Gastroesophageal sphincter (tissue), 4 donors: ENCODE results near the gene KRT32. TPM values are rescaled to one million over a fixed set of nuclear protein-coding genes. Genes with fewer than 3 reads are reported as not detected.

Experiments
- ATAC-seq: fragments of 150-250 bp; one replicate; pipeline ENCODE4 v1.9.1; 2016; ENCODE audit warnings: mild to moderate bottlenecking, moderate library complexity
- H3K27ac ChIP-seq, 4 donors: fragments of 200-600 bp; sonication (generic) in 3 of 4; 1 replicate in 3 of 4; 2 replicates in 1 of 4; pipeline ENCODE4 v1.5.1; 2016 to 2019
- H3K27me3 ChIP-seq: fragments of 200-600 bp; sonication (generic); one replicate; pipeline ENCODE4 v1.5.1; 2019
- H3K36me3 ChIP-seq, 2 donors: fragments of 200-600 bp; sonication (generic); one replicate each; pipeline ENCODE4 v1.5.1; 2019; ENCODE audit warnings: control low read depth in 1 of 2
- H3K4me1 ChIP-seq, 3 donors: fragments of 200-600 bp; sonication (generic); 1 replicate in 2 of 3; 2 replicates in 1 of 3; pipeline ENCODE4 v1.5.1; 2016 to 2019; ENCODE audit warnings: control low read depth in 2 of 3
- H3K4me3 ChIP-seq, 2 donors: fragments of 200-600 bp; sonication (generic); one replicate each; pipeline ENCODE4 v1.5.1; 2019; ENCODE audit warnings: mild to moderate bottlenecking in 1 of 2, moderate library complexity in 1 of 2
- H3K9me3 ChIP-seq, 3 donors: fragments of 200-600 bp; sonication (generic); one replicate each; pipeline ENCODE4 v1.5.1; 2017 to 2019; ENCODE audit warnings: control low read depth in 2 of 3
- EP300 ChIP-seq: sonication (generic); formaldehyde crosslinking; IDR thresholded peaks from one replicate; pipeline ENCODE4 v1.6.1; 2017; ENCODE audit warnings: antibody characterized with exemption, mild to moderate bottlenecking
- POLR2A ChIP-seq, 2 donors: fragments of 450-650 bp; IDR thresholded peaks; one replicate each; pipeline ENCODE4 v1.6.1; 2017; ENCODE audit warnings: antibody characterized with exemption in 2 of 2, mild to moderate bottlenecking in 2 of 2, moderate library complexity in 1 of 2
- POLR2AphosphoS5 ChIP-seq: sonication (generic); formaldehyde crosslinking; IDR thresholded peaks from one replicate; pipeline ENCODE4 v1.6.1; 2017; ENCODE audit warnings: antibody characterized with exemption
- WGBS, 2 donors: methylation state at CpG; one replicate each; pipeline ENCODE4 v1.1.5; 2018; ENCODE audit warnings: low coverage in 1 of 2; 5-methylcytosine and 5-hydroxymethylcytosine counted together
- total RNA-seq, 4 donors: library from RNA; depleted of rRNA; stranded (reverse); fragments of >200 nt; gene quantifications; one replicate each; pipeline ENCODE4 v1.1.0, GENCODE V29; 2016
- TF ChIP-seq, protein P1 (sequence below), 4 experiments: fragments of 200-600 bp in 2 of 4; fragments of 450-650 bp in 2 of 4; sonication (generic) in 1 of 4; IDR thresholded peaks; one replicate each; pipeline ENCODE4 v1.5.1; 2017 to 2019; ENCODE audit warnings: antibody characterized with exemption in 4 of 4, mild to moderate bottlenecking in 2 of 4, moderate library complexity in 2 of 4

The KRT32 gene
- total RNA-seq, 4 donors from 2014 or later = 0.13 TPM; not detected in 3

DNA sequence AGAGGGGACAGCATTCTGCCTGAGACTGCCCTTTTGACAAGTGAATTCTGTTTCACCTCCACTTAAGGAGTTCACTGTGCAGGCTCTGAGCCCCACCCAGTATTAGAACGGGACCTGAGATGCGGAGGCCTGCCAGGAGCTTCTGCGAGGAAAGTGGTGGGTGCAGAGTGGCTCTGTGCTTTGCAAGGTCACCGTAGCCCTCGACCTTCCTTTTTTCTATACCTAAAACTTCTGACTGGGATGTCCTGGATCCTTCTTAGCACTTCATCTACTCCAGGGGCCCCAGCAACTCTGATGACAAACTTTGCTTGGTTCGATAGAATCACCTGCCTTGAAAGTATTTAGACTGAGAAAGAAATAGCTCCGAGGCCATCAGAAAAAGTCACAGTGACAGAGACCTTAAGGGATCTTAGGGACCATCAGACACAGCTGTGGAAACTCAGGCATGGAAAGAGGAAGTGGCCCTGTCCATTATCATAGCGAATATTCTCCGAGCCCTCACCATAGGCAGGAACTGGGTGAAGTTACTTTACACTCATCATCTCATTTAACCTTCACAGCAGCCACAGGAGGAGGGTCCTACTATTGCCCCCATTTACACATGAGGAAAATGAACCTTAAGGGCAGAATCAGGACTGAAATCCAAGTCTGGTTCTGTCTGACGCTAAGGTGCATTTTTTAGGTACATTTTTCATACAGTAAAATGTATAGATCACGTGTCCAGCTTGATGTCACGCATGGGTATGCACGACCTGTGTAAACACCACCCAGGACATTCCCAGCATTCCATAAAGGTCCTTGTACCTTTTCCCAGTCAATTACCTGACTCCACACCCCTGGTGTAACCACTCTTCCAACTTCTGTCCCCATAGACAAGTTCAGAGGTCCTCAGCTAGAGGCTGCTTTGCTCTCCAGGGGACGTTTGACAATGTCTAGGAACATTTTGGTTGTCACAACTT, 38.9 kb upstream of the KRT32 start:
- no peaks in the 10 kb centered on the region for H3K27me3 ChIP-seq
- H3K4me3 ChIP-seq = no peak overlapping the region
- no peak overlapping the region for H3K27ac ChIP-seq
- TF ChIP-seq POLR2A (IDR thresholded peaks at IDR 0.05) (no peak), EP300 (no peak), POLR2AphosphoS5 (no peak)
- TF ChIP-seq, protein P1, sequence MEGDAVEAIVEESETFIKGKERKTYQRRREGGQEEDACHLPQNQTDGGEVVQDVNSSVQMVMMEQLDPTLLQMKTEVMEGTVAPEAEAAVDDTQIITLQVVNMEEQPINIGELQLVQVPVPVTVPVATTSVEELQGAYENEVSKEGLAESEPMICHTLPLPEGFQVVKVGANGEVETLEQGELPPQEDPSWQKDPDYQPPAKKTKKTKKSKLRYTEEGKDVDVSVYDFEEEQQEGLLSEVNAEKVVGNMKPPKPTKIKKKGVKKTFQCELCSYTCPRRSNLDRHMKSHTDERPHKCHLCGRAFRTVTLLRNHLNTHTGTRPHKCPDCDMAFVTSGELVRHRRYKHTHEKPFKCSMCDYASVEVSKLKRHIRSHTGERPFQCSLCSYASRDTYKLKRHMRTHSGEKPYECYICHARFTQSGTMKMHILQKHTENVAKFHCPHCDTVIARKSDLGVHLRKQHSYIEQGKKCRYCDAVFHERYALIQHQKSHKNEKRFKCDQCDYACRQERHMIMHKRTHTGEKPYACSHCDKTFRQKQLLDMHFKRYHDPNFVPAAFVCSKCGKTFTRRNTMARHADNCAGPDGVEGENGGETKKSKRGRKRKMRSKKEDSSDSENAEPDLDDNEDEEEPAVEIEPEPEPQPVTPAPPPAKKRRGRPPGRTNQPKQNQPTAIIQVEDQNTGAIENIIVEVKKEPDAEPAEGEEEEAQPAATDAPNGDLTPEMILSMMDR (IDR thresholded peaks at IDR 0.05) = no peak
- WGBS, 2 donors = 97% methylated on average over 5 to 6 of the region's 14 CpGs
- peaks cover 0 to 8% (median 0%) of the 10 kb centered on the region in 3 donors for H3K4me1 ChIP-seq
- H3K9me3 ChIP-seq = no peaks in the 10 kb centered on the region
- no peaks in the 10 kb centered on the region for H3K36me3 ChIP-seq
- ATAC-seq = no peak

DNA sequence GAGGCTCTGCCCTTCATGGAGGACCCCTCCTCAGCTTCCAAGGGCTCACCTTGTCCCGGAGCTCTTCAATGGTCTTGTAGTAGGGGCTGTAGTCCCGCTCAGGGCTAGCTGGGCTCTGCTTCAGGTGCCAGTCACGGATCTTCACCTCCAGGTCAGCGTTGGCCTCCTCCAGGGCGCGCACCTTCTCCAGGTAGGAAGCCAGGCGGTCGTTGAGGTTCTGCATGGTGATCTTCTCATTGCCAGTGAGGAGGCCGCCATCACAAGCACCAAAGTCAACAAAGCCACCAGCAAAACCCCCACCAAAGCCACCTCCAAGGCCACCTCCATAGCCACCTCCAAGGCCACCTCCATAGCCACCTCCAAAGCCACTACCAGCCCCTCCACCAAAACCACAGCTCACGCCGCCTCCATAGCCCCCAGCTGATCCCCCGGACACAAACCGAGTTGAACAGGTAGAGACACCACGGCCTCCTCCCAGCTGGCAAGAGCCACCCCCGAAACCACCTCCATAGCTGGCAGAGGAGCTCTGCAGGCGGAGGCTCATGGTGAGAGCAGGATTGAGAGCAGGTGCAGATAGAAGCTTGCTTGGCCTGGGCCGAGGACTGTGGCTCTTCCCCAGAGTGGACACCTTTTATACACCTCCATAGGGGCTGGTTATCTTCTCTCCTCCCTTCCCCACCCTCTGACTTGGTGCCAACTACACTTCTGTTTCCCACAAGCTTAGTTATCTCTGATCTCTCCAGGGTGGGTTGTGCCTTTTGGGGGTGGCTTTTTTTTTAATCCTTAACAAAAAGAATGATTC, 38.0 kb upstream of the KRT32 start, which contains the start of gene KRT13:
KRT13 (minus strand) TSS at position 606 of the 802 bp plus-strand sequence; CDS start at position 544, 62 bp downstream.
- Histone ChIP-seq H3K27ac (no peak within 1 kb of the TSS), H3K9me3 (no peaks in the 10 kb centered on the region), H3K4me3 (no peak within 1 kb of the TSS), H3K27me3 (no peaks in the 10 kb centered on the region), H3K4me1 (peaks cover 0 to 8% (median 0%) of the 10 kb centered on the region in 3 donors), H3K36me3 (no peaks in the 10 kb centered on the region)
- no peak for ATAC-seq
- 100% methylated on average over 2 of the region's 17 CpGs; no CpG with 5 or more reads in 1 of the 2 donors for WGBS, 2 donors
- TF ChIP-seq EP300 (no peak), POLR2AphosphoS5 (no peak), POLR2A (IDR thresholded peaks at IDR 0.05) (no peak)
- TF ChIP-seq, protein P1 (IDR thresholded peaks at IDR 0.05) = no peak

DNA sequence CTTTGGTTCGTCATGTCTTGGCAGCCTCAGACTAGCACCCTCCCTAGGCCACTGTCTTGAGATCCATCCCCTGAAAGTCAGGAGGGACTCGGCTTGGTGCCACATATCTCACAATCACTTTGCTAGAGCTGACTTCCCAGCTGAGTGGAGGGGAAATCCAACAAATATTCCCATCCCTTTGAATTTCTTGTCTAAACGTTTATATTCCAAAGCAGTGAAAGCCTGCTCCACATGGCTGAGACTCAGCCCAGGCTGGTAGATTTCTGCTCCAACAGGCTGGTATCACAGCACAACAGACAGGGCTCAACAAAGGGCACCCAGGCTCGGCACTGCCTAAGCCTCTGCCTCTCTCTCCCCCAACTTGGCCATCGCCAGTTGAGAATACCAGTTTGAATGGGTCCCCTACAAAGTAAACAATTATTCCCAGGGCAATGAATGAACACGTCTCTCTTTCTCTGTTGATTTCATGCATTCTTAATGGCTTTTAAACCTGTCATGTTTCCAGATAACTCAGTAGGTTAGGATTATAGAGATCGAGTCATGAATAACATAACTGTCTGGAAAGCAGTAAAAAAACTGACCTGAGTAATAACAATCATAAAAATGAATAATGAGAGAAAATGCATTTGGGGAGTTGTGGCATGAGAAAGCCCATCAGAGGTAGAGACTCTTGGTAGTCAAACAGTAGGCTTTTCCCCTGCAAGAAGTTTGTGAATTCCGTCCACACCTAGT, 37.2 kb upstream of the KRT32 start:
- WGBS, 2 donors = 27 to 32% methylated on average over 4 to 6 of the region's 8 CpGs
- no peak overlapping the region for H3K4me3 ChIP-seq
- peaks cover 0 to 8% (median 0%) of the 10 kb centered on the region in 3 donors for H3K4me1 ChIP-seq
- no peaks in the 10 kb centered on the region for H3K27me3 ChIP-seq
- ATAC-seq = no peak
- no peaks in the 10 kb centered on the region for H3K9me3 ChIP-seq
- no peak overlapping the region for H3K27ac ChIP-seq
- no peaks in the 10 kb centered on the region for H3K36me3 ChIP-seq
- TF ChIP-seq POLR2AphosphoS5 (no peak), EP300 (no peak), POLR2A (IDR thresholded peaks at IDR 0.05) (no peak)
- TF ChIP-seq, protein P1 (IDR thresholded peaks at IDR 0.05) = no peak

DNA sequence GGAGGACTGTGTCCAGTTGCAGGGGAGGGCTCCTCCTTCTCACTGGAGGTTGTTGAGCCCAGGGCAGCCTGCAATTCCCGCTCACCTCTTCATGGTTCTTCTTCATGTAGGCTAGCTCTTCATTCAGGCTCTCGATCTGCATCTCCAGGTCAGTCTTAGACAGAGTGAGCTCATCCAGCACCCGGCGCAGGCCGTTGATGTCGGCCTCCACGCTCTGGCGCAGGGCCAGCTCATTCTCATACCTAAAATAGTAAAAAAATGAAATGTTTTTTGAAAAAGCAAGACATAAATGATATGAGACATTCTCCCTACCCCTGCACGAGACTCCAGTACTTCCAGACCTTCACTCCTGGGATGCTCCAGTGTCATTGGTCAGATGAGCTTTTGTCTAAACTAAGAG, 36.0 kb upstream of the KRT32 start:
- no peak overlapping the region for H3K4me3 ChIP-seq
- peaks cover 0 to 8% (median 0%) of the 10 kb centered on the region in 3 donors for H3K4me1 ChIP-seq
- H3K36me3 ChIP-seq = no peaks in the 10 kb centered on the region
- no peak overlapping the region for H3K27ac ChIP-seq
- H3K9me3 ChIP-seq = no peaks in the 10 kb centered on the region
- 55% methylated on average over 4 of the region's 9 CpGs; no CpG with 5 or more reads in 1 of the 2 donors for WGBS, 2 donors
- ATAC-seq = no peak
- no peak for TF ChIP-seq POLR2AphosphoS5
- TF ChIP-seq, protein P1 (IDR thresholded peaks at IDR 0.05) = no peak
- TF ChIP-seq EP300 = no peak
- no peak for TF ChIP-seq POLR2A (IDR thresholded peaks at IDR 0.05)
- H3K27me3 ChIP-seq = no peaks in the 10 kb centered on the region
